H1 (cell line): ENCODE measurements around the gene ASTL. TPM values are rescaled to one million over a fixed set of nuclear protein-coding genes. Genes with fewer than 3 reads are reported as not detected.
A peak's percentile ranks its signal among the peaks of the same experiment; 100 is the strongest.

Experiments
- CTCF ChIA-PET: fragments of 300-600 bp; sonication (Branson Sonifier 250); formaldehyde crosslinking; loops from one replicate; lab custom pipeline; 2021; ENCODE audit not compliant: partially characterized antibody; lab: Charles Lee
- POLR2A ChIA-PET: fragments of 300-600 bp; sonication (Branson Sonifier 250); formaldehyde crosslinking; loops from one replicate; lab custom pipeline; 2021; ENCODE audit warnings: inconsistent platforms; ENCODE audit not compliant: partially characterized antibody; lab: Charles Lee
- DNase-seq, 2 experiments: peaks; one replicate each; pipeline versions ENCODE4 v3.0.0 to v3.0.0-alpha.2; 2010 to 2022; ENCODE audit warnings: low spot score in 2 of 2, low read depth in 1 of 2, mixed read lengths in 1 of 2
- FAIRE-seq: peaks from 2 replicates; lab custom pipeline; 2011; peaks lifted over from hg19 to GRCh38; lab: Jason Lieb, UNC
- H2AFZ ChIP-seq: 2 replicates; pipeline ENCODE4 v1.8.1; 2012; ENCODE audit warnings: low read length, inconsistent platforms
- H2AK5ac ChIP-seq: 2 replicates; pipeline ENCODE4 v1.6.1; 2013; ENCODE audit warnings: low read depth, low read length
- H2BK120ac ChIP-seq: replicated peaks from 2 replicates; pipeline ENCODE3; 2013; ENCODE audit warnings: low read depth, low read length, inconsistent platforms
- H2BK12ac ChIP-seq: 2 replicates; pipeline ENCODE4 v1.6.1; 2013; ENCODE audit warnings: low read depth, low read length
- H2BK15ac ChIP-seq: 2 replicates; pipeline ENCODE4 v1.6.1; 2013; ENCODE audit warnings: low read length
- H2BK20ac ChIP-seq: 2 replicates; pipeline ENCODE4 v1.6.1; 2013; ENCODE audit warnings: low read length
- H2BK5ac ChIP-seq: 2 replicates; pipeline ENCODE4 v1.6.1; 2013; ENCODE audit warnings: low read depth, low read length
- H3K14ac ChIP-seq: 2 replicates; pipeline ENCODE4 v1.6.1; 2013; ENCODE audit warnings: inconsistent platforms; ENCODE audit not compliant: insufficient read length
- H3K18ac ChIP-seq: 2 replicates; pipeline ENCODE4 v1.6.1; 2013; ENCODE audit warnings: low read length; ENCODE audit errors: extremely low read depth
- H3K23ac ChIP-seq: 2 replicates; pipeline ENCODE4 v1.6.1; 2013; ENCODE audit warnings: inconsistent platforms; ENCODE audit not compliant: insufficient read length
- H3K23me2 ChIP-seq: 2 replicates; pipeline ENCODE4 v1.6.1; 2013; ENCODE audit warnings: low read depth, low read length
- H3K27ac ChIP-seq: 2 replicates; pipeline ENCODE4 v1.6.1; 2011; ENCODE audit warnings: low read depth, low read length, inconsistent platforms
- H3K27me3 ChIP-seq, 4 experiments: replicated peaks in 1 of 4; 1 replicate in 1 of 4; 2 replicates in 3 of 4; pipeline versions ENCODE4 v1.6.1 to v1.8.1; 2011 to 2013; ENCODE audit warnings: low read length in 3 of 4, mild to moderate bottlenecking in 3 of 4, inconsistent platforms in 2 of 4, mixed read lengths in 2 of 4, moderate library complexity in 1 of 4; ENCODE audit not compliant: control insufficient read depth in 3 of 4, insufficient read depth in 3 of 4; ENCODE audit errors: extremely low read depth in 1 of 4
- H3K36me3 ChIP-seq, 4 experiments: 2 replicates each; pipeline versions ENCODE4 v1.6.1 to v1.8.1; 2011 to 2013; ENCODE audit warnings: mild to moderate bottlenecking in 4 of 4, low read length in 3 of 4, moderate library complexity in 2 of 4, control low read depth in 1 of 4, inconsistent platforms in 1 of 4; ENCODE audit not compliant: insufficient read depth in 4 of 4, control insufficient read depth in 2 of 4
- H3K4ac ChIP-seq: replicated peaks from 2 replicates; pipeline ENCODE3; 2013; ENCODE audit warnings: low read length, low read depth, mixed read lengths, inconsistent platforms; ENCODE audit not compliant: insufficient read length
- H3K4me1 ChIP-seq, 4 experiments: replicated peaks in 1 of 4; 1 replicate in 1 of 4; 2 replicates in 3 of 4; pipeline versions ENCODE4 v1.6.1 to v1.8.1; 2011 to 2013; ENCODE audit warnings: low read length in 3 of 4, inconsistent platforms in 2 of 4, mixed read lengths in 1 of 4; ENCODE audit not compliant: insufficient read depth in 4 of 4, control insufficient read depth in 3 of 4
- H3K4me2 ChIP-seq, 2 experiments: 2 replicates each; pipeline versions ENCODE4 v1.6.1 to v1.8.1; 2011 to 2013; ENCODE audit warnings: low read depth in 2 of 2, low read length in 2 of 2, control low read depth in 1 of 2, inconsistent platforms in 1 of 2, mild to moderate bottlenecking in 1 of 2; ENCODE audit not compliant: insufficient read depth in 1 of 2
- H3K4me3 ChIP-seq, 4 experiments: fragments of 200-600, 300-600 bp in 1 of 4; sonication (generic), shearing (Covaris generic), sonication (Bioruptor Twin) in 1 of 4; 2 replicates each; pipeline versions ENCODE4 v1.5.1 to v1.8.1; 2011 to 2016; ENCODE audit warnings: low read length in 4 of 4, low read depth in 3 of 4, control low read depth in 2 of 4, inconsistent platforms in 2 of 4, mild to moderate bottlenecking in 2 of 4, mixed read lengths in 1 of 4, moderate library complexity in 1 of 4; ENCODE audit not compliant: insufficient read depth in 2 of 4; ENCODE audit errors: extremely low read depth in 1 of 4
- H3K56ac ChIP-seq: replicated peaks from 2 replicates; pipeline ENCODE3; 2013; ENCODE audit warnings: low read depth, mild to moderate bottlenecking, mixed read lengths, low read length, inconsistent platforms; ENCODE audit not compliant: insufficient read length
- H3K79me1 ChIP-seq: 2 replicates; pipeline ENCODE4 v1.6.1; 2013; ENCODE audit warnings: low read depth, low read length, control low read depth
- H3K79me2 ChIP-seq, 2 experiments: 2 replicates each; pipeline versions ENCODE4 v1.6.1 to v1.8.1; 2012 to 2013; ENCODE audit warnings: low read length in 2 of 2, mild to moderate bottlenecking in 2 of 2, inconsistent platforms in 1 of 2; ENCODE audit not compliant: insufficient read depth in 2 of 2, control insufficient read depth in 1 of 2
- H3K9ac ChIP-seq, 4 experiments: replicated peaks in 1 of 4; 1 replicate in 1 of 4; 2 replicates in 3 of 4; pipeline versions ENCODE4 v1.6.1 to v1.8.1; 2011 to 2013; ENCODE audit warnings: low read depth in 3 of 4, low read length in 3 of 4, control low read depth in 2 of 4, mild to moderate bottlenecking in 2 of 4, moderate library complexity in 2 of 4, inconsistent platforms in 1 of 4; ENCODE audit errors: extremely low read depth in 1 of 4
- H3K9me3 ChIP-seq, 2 experiments: 2 replicates each; pipeline versions ENCODE4 v1.6.1 to v1.8.1; 2012 to 2013; ENCODE audit warnings: mild to moderate bottlenecking in 2 of 2, moderate library complexity in 2 of 2, control low read depth in 1 of 2, inconsistent platforms in 1 of 2, low read depth in 1 of 2, low read length in 1 of 2, mixed read lengths in 1 of 2; ENCODE audit not compliant: insufficient read depth in 2 of 2
- H4K20me1 ChIP-seq, 2 experiments: replicated peaks in 1 of 2; 2 replicates each; pipeline versions ENCODE3 to v1.8.1; 2011 to 2013; ENCODE audit warnings: inconsistent platforms in 2 of 2, low read length in 2 of 2, mild to moderate bottlenecking in 1 of 2; ENCODE audit not compliant: insufficient read depth in 2 of 2, control insufficient read depth in 1 of 2
- H4K5ac ChIP-seq: 2 replicates; pipeline ENCODE4 v1.6.1; 2013; ENCODE audit warnings: low read length, low read depth, mixed read lengths, inconsistent platforms; ENCODE audit not compliant: insufficient read length
- H4K8ac ChIP-seq: 2 replicates; pipeline ENCODE4 v1.8.0; 2013; ENCODE audit warnings: mild to moderate bottlenecking, moderate library complexity, low read length, inconsistent platforms; ENCODE audit not compliant: insufficient read depth; ENCODE audit errors: extremely low read depth
- H4K91ac ChIP-seq: replicated peaks from 2 replicates; pipeline ENCODE3; 2013; ENCODE audit warnings: low read length, mixed read lengths, inconsistent platforms; ENCODE audit not compliant: insufficient read length
- BACH1 ChIP-seq: IDR thresholded peaks from 2 replicates; pipeline ENCODE4 v1.6.1; 2012; ENCODE audit warnings: low read length, improper control_type of control experiment
- CBX8 ChIP-seq: fragments of 300-800, 300-1000 bp; sonication (generic); IDR thresholded peaks from 2 replicates; pipeline ENCODE4 v1.7.1; 2016; ENCODE audit warnings: low read depth, low read length, borderline replicate concordance
- CTBP2 ChIP-seq: IDR thresholded peaks from 2 replicates; pipeline ENCODE4 v1.7.0; 2011; ENCODE audit warnings: borderline replicate concordance, mild to moderate bottlenecking, moderate library complexity, mixed read lengths, low read length; ENCODE audit not compliant: insufficient read depth, insufficient read length
- EGR1 ChIP-seq: IDR thresholded peaks from 2 replicates; pipeline ENCODE4 v1.6.1; 2011; ENCODE audit warnings: low read depth, low read length, borderline replicate concordance
- GABPA ChIP-seq: IDR thresholded peaks from 2 replicates; pipeline ENCODE4 v1.6.1; 2011; ENCODE audit warnings: mild to moderate bottlenecking, low read length, moderate library complexity, borderline replicate concordance; ENCODE audit not compliant: insufficient read depth
- GTF2F1 ChIP-seq: IDR thresholded peaks from 2 replicates; pipeline ENCODE4 v1.6.1; 2012; ENCODE audit warnings: low read depth, low read length, improper control_type of control experiment, borderline replicate concordance
- JUN ChIP-seq: IDR thresholded peaks from 2 replicates; pipeline ENCODE4 v1.6.1; 2011; ENCODE audit warnings: low read depth, mild to moderate bottlenecking, improper control_type of control experiment, low read length
- KDM5A ChIP-seq: fragments of 200-600 bp; IDR thresholded peaks from 2 replicates; pipeline ENCODE4 v1.7.1; 2012; ENCODE audit warnings: mild to moderate bottlenecking, low read length, inconsistent platforms, mixed read lengths
- NRF1 ChIP-seq: IDR thresholded peaks from 2 replicates; pipeline ENCODE4 v1.6.1; 2011; ENCODE audit warnings: mild to moderate bottlenecking, low read depth, low read length, improper control_type of control experiment
- POLR2A ChIP-seq, 2 experiments: IDR thresholded peaks; 1 replicate in 1 of 2; 2 replicates in 1 of 2; pipeline ENCODE4 v1.6.1; 2011; ENCODE audit warnings: low read depth in 2 of 2, low read length in 2 of 2, mild to moderate bottlenecking in 2 of 2; ENCODE audit errors: control extremely low read depth in 1 of 2
- POU5F1 ChIP-seq: IDR thresholded peaks from 2 replicates; pipeline ENCODE4 v1.6.1; 2011; ENCODE audit warnings: low read depth, mild to moderate bottlenecking, low read length, moderate library complexity
- SIX5 ChIP-seq: IDR thresholded peaks from 2 replicates; pipeline ENCODE4 v1.6.1; 2011; ENCODE audit warnings: mild to moderate bottlenecking, low read depth, low read length
- SP4 ChIP-seq: IDR thresholded peaks from 2 replicates; pipeline ENCODE4 v1.6.1; 2012; ENCODE audit warnings: low read length, inconsistent platforms
- TAF7 ChIP-seq: optimal IDR thresholded peaks from 2 replicates; pipeline ENCODE3; 2011; ENCODE audit warnings: low read depth, mild to moderate bottlenecking, inconsistent platforms, low read length, moderate library complexity, borderline replicate concordance
- TCF12 ChIP-seq: IDR thresholded peaks from 2 replicates; pipeline ENCODE4 v1.6.1; 2011; ENCODE audit warnings: low read depth, mild to moderate bottlenecking, low read length
- WGBS, 2 experiments: shearing (Covaris generic) in 1 of 2; methylation state at CpG; one replicate each; pipeline versions ENCODE4 v1.1.6 to v1.1.7; 2013 to 2015; ENCODE audit warnings: low lambda C conversion rate in 2 of 2, mixed read lengths in 2 of 2, inconsistent platforms in 1 of 2, low coverage in 1 of 2, missing lambda C conversion rate in 1 of 2; ENCODE audit not compliant: insufficient replicate concordance in 2 of 2, insufficient coverage in 1 of 2, insufficient read length in 1 of 2; ENCODE audit errors: extremely low coverage in 1 of 2, missing lambda C conversion rate in 1 of 2; 5-methylcytosine and 5-hydroxymethylcytosine counted together
- polyA plus RNA-seq, 7 experiments: library from polyadenylated mRNA; depleted of rRNA in 3 of 7; stranded (reverse) in 5 of 7; unstranded in 2 of 7; fragments of >200 nt in 5 of 7; fragments of 200-250 nt in 2 of 7; gene quantifications; 1 replicate in 5 of 7; 2 replicates in 1 of 7; 4 replicates in 1 of 7; pipeline versions ENCODE4 v1.2.1 to v1.2.3, GENCODE V29; 2011 to 2013; ENCODE audit warnings: missing spikeins in 2 of 7, mixed read lengths in 2 of 7
- total RNA-seq: library from RNA; stranded (reverse); fragmentation: NEBNext Ultra II Directional; extraction: Animal tissue kit (Norgen Biotek cat#: 25700); gene quantifications from 2 replicates; pipeline ENCODE4 v1.2.1, GENCODE V29; 2021

Gene ASTL
- total and polyA plus RNA-seq, 2 of the 8 experiments (the other 6 are each of a cell fraction or from before 2014, with no cell fraction given), result 0.60 to 1.4 TPM

DNA sequence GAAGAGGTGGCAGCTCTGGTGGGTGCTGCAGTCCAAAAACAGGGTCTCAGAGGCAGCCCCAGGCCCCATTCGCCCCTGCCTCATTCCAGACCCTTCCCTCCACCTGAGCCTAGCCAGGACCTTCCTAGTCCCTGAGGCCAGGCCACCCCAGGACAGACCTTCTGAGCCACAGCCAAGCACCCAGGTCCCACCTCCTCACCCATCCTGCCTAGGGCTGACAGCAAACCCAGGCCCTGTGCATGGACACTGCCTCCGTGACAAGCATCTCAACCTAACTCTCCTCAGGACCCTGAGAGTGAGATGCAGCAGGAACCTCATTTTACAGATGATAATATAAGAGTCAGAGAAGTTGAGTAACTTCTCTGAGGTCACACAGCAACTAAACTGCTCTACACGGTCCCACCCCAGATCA lies 37.4 kb downstream of the ASTL start:
- peak overlapping the region; percentile 48; the same call in 1 of the 2 replicates for H2BK20ac ChIP-seq
- no peak overlapping the region for H2AFZ ChIP-seq
- H4K8ac ChIP-seq, result peak overlapping the region; percentile 87
- peak overlapping the region; percentile 75; the same call in 1 of the 2 replicates for H2AK5ac ChIP-seq
- H3K23me2 ChIP-seq, result no peaks in the 10 kb centered on the region; the same call in 1 of the 2 replicates
- H2BK120ac ChIP-seq, result peak overlapping the region; percentile 39
- no peaks in the 10 kb centered on the region for H3K79me1 ChIP-seq
- peaks cover 0 to 9% (median 3%) of the 10 kb centered on the region in 4 experiments; a peak in 4 of 7 replicates for H3K4me1 ChIP-seq
- no peak overlapping the region for H3K9ac ChIP-seq
- H3K23ac ChIP-seq, result no peak overlapping the region
- no peak overlapping the region for H2BK5ac ChIP-seq
- H3K4me2 ChIP-seq, result no peak overlapping the region
- no peak overlapping the region; the same call in 1 of the 2 replicates for H3K18ac ChIP-seq
- H3K27ac ChIP-seq, result no peak overlapping the region
- ChIA-PET CTCF (interaction anchor here (1.3 to 7.2 kb wide), 4 partner anchors 10 to 42 kb away, joined by 3 to 61 read pairs (median 14); partner anchors contain the start of gene ADRA2B), POLR2A (interaction anchor here (2.1 kb wide), 1 partner anchor 9 kb away, joined by 11 read pairs; no protein-coding TSS in a partner anchor)
- H4K20me1 ChIP-seq, result no peaks in the 10 kb centered on the region
- no peak overlapping the region for H3K4ac ChIP-seq
- no peak overlapping the region for H4K5ac ChIP-seq
- no peak overlapping the region for H4K91ac ChIP-seq
- peak overlapping the region; percentile 84; the same call in 1 of the 2 replicates for H2BK12ac ChIP-seq
- no peak for FAIRE-seq
- no peaks in the 10 kb centered on the region for H3K27me3 ChIP-seq
- no peaks in the 10 kb centered on the region for H3K79me2 ChIP-seq
- peak overlapping the region; percentile 61; the same call in 1 of the 2 replicates for H2BK15ac ChIP-seq
- H3K9me3 ChIP-seq, result peaks cover 4 to 9% of the 10 kb centered on the region in 2 experiments
- no peak overlapping the region for H3K4me3 ChIP-seq
- no peak overlapping the region for H3K14ac ChIP-seq
- no peak overlapping the region for H3K56ac ChIP-seq
- H3K36me3 ChIP-seq, result no peaks in the 10 kb centered on the region
- DNase-seq, result peak in 1 of 2 experiments; percentile 32
- 61% methylated on average over 2 of the region's 3 CpGs; no CpG with 5 or more reads in 1 of the 2 experiments for WGBS, 2 experiments
- TF ChIP-seq NRF1, result no peak
- no peak for TF ChIP-seq EGR1
- no peak for TF ChIP-seq GABPA
- TF ChIP-seq TCF12, result no peak
- TF ChIP-seq JUN, result no peak
- TF ChIP-seq GTF2F1, result no peak
- TF ChIP-seq BACH1, result no peak
- no peak for TF ChIP-seq SP4
- no peak for TF ChIP-seq CTBP2
- no peak for TF ChIP-seq TAF7
- no peak for TF ChIP-seq KDM5A
- TF ChIP-seq SIX5, result no peak
- TF ChIP-seq POLR2A (IDR thresholded peaks at IDR 0.05; ENCODE audit: control extremely low read depth in 1 of 2, low read depth in 2 of 2, low read length in 2 of 2), result no peak
- no peak for TF ChIP-seq POU5F1
- no peak for TF ChIP-seq CBX8
